ENCODE measurements around the gene CTBP2. TPM values are rescaled to one million over a fixed set of nuclear protein-coding genes. Genes with fewer than 3 reads are reported as not detected.

CTBP2 gene
- total and polyA plus RNA-seq, 4 donors: 19.2 to 80.6 (median 63.2) TPM

DNA sequence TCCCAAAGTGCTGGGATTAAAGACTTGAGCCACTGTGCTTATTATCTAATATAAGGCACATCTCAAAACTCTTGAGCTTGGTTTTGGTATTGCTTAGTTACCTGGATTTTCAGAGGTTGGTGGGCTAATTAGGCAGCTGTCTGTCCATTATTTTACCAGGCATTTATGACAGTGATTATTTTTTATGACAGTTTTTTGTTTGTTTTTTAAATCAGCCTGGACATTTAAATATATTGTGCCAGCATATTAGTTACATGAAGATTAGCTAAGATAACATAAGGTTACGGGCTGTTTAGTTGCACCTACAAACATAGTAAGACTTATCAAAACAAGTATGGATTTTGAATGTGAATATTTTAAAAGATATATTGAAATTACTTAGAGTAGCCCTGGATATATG, 221.1 kb downstream of the CTBP2 start:
- TF ChIP-seq, protein P1, sequence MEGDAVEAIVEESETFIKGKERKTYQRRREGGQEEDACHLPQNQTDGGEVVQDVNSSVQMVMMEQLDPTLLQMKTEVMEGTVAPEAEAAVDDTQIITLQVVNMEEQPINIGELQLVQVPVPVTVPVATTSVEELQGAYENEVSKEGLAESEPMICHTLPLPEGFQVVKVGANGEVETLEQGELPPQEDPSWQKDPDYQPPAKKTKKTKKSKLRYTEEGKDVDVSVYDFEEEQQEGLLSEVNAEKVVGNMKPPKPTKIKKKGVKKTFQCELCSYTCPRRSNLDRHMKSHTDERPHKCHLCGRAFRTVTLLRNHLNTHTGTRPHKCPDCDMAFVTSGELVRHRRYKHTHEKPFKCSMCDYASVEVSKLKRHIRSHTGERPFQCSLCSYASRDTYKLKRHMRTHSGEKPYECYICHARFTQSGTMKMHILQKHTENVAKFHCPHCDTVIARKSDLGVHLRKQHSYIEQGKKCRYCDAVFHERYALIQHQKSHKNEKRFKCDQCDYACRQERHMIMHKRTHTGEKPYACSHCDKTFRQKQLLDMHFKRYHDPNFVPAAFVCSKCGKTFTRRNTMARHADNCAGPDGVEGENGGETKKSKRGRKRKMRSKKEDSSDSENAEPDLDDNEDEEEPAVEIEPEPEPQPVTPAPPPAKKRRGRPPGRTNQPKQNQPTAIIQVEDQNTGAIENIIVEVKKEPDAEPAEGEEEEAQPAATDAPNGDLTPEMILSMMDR (IDR thresholded peaks at IDR 0.05; ENCODE audit: control extremely low read depth, extremely low read depth): no peak

DNA sequence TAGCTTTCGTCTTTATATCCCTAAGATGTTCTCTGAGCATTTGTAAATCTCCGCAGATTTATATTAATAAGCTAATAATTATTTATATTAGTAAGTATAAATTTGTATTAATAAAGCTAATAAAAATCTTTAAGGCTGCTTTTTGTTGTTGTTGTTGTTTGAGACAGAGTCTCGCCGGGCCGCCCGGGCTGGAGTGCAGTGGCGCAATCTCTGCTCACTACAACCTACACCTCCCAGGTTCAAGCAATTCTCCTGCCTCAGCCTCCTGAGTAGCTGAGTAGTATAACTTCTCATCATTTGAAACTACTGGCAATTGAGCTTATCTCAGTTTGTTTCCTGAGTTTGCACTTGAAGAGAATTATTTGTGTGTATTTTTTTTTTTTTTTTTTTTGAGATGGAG, 223.6 kb downstream of the CTBP2 start:
- ATAC-seq (ENCODE audit: insufficient read depth, low FRiP score) (no peak), DNase-seq (no peak)
- Histone ChIP-seq H3K4me3 (no peak overlapping the region), H3K9ac (ENCODE audit: insufficient read depth in 1 of 2, low read length in 2 of 2) (no peak overlapping the region), H3K9me3 (ENCODE audit: control insufficient read depth in 4 of 4, insufficient read depth in 3 of 4, low read length in 3 of 4) (peaks cover 0 to 2% (median 0%) of the 10 kb centered on the region in 4 donors), H3K27ac (ENCODE audit: low read depth in 1 of 2, low read length in 1 of 2) (no peak overlapping the region), H3K27me3 (ENCODE audit: control insufficient read depth in 3 of 3, insufficient read depth in 3 of 3, low read length in 2 of 3) (no peaks in the 10 kb centered on the region), H3K36me3 (ENCODE audit: control insufficient read depth in 4 of 4, insufficient read depth in 4 of 4, low read length in 4 of 4) (peaks cover 0 to 7% (median 1%) of the 10 kb centered on the region in 4 donors), H3K4me1 (ENCODE audit: control insufficient read depth in 5 of 5, insufficient read depth in 5 of 5, low read length in 5 of 5) (peaks cover 0 to 21% (median 0%) of the 10 kb centered on the region in 5 donors)
- TF ChIP-seq, protein P1 (IDR thresholded peaks at IDR 0.05; ENCODE audit: control extremely low read depth, extremely low read depth): no peak
- WGBS, 2 donors: 80 to 92% methylated on average over 7 of the region's 7 CpGs

More for the DNA sequence above, 221.1 kb downstream of the CTBP2 start:
- DNase-seq (no peak), ATAC-seq (ENCODE audit: insufficient read depth, low FRiP score) (no peak)
- H3K9ac ChIP-seq (ENCODE audit: insufficient read depth in 1 of 2, low read length in 2 of 2): no peak overlapping the region
- no peak overlapping the region for H3K27ac ChIP-seq (ENCODE audit: low read depth in 1 of 2, low read length in 1 of 2)
- no peak overlapping the region for H3K4me3 ChIP-seq
- H3K36me3 ChIP-seq (ENCODE audit: control insufficient read depth in 4 of 4, insufficient read depth in 4 of 4, low read length in 4 of 4): peaks cover 0 to 3% (median 0%) of the 10 kb centered on the region in 4 donors
- 94 to 98% methylated on average over 1 of the region's 1 CpG for WGBS, 2 donors
- peaks cover 4 to 31% (median 12%) of the 10 kb centered on the region in 5 donors for H3K4me1 ChIP-seq (ENCODE audit: control insufficient read depth in 5 of 5, insufficient read depth in 5 of 5, low read length in 5 of 5)
- H3K9me3 ChIP-seq (ENCODE audit: control insufficient read depth in 4 of 4, insufficient read depth in 3 of 4, low read length in 3 of 4): no peaks in the 10 kb centered on the region
- no peaks in the 10 kb centered on the region for H3K27me3 ChIP-seq (ENCODE audit: control insufficient read depth in 3 of 3, insufficient read depth in 3 of 3, low read length in 2 of 3)

DNA sequence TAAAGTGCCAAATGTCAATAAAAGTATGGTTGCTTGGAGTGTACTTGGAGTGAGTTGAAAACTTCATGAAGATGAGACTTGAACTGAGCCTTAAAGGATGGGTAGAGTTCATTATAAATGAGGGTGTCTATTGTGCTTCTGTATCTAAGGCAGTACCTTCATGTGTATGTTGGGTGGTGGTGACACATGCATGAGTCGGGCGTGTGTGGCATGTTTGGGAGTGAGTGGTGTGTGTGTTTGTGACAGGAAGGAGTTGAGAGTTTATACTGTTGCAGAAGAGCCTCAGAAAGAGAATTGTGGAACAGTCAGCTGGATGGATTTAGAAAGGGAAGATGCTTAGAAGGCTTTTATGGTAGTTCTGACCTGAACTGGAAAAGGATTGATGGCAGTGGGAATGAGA, 224.4 kb downstream of the CTBP2 start:
- Histone ChIP-seq H3K4me1 (ENCODE audit: control insufficient read depth in 5 of 5, insufficient read depth in 5 of 5, low read length in 5 of 5) (peaks cover 0 to 21% (median 0%) of the 10 kb centered on the region in 5 donors), H3K9me3 (ENCODE audit: control insufficient read depth in 4 of 4, insufficient read depth in 3 of 4, low read length in 3 of 4) (peaks cover 0 to 4% (median 0%) of the 10 kb centered on the region in 4 donors), H3K27ac (ENCODE audit: low read depth in 1 of 2, low read length in 1 of 2) (no peak overlapping the region), H3K4me3 (no peak overlapping the region), H3K36me3 (ENCODE audit: control insufficient read depth in 4 of 4, insufficient read depth in 4 of 4, low read length in 4 of 4) (peaks cover 0 to 9% (median 1%) of the 10 kb centered on the region in 4 donors), H3K27me3 (ENCODE audit: control insufficient read depth in 3 of 3, insufficient read depth in 3 of 3, low read length in 2 of 3) (no peaks in the 10 kb centered on the region), H3K9ac (ENCODE audit: insufficient read depth in 1 of 2, low read length in 2 of 2) (no peak overlapping the region)
- TF ChIP-seq, protein P1 (IDR thresholded peaks at IDR 0.05; ENCODE audit: control extremely low read depth, extremely low read depth): no peak
- ATAC-seq (ENCODE audit: insufficient read depth, low FRiP score) (no peak), DNase-seq (no peak)
- WGBS, 2 donors: 76 to 79% methylated on average over 2 of the region's 2 CpGs

Small RNA genes within 50 kb of the gene (small RNA-seq; reads per million reads assigned to genes)
- gene MIR4296 (ENCODE audit: low replicate concordance) (not detected), gene MRPS21P6 (ENCODE audit: low replicate concordance) (not detected)

Other genes starting within 250 kb of the CTBP2 start
- 10 to 100 TPM; 13.6 to 45.5 TPM for gene ZRANB1, start 218.4 kb downstream of the CTBP2 start, total RNA-seq
- gene ZRANB1, start 218.4 kb downstream of the CTBP2 start, polyA plus RNA-seq: 1 to 10 TPM; 6.3 to 8.0 TPM